ENCODE data around the gene RBM3. TPM values are rescaled to one million over a fixed set of nuclear protein-coding genes. Genes with fewer than 3 reads are reported as not detected.

Gene RBM3
- total RNA-seq, 1 donor from 2014 or later: 119 TPM

DNA sequence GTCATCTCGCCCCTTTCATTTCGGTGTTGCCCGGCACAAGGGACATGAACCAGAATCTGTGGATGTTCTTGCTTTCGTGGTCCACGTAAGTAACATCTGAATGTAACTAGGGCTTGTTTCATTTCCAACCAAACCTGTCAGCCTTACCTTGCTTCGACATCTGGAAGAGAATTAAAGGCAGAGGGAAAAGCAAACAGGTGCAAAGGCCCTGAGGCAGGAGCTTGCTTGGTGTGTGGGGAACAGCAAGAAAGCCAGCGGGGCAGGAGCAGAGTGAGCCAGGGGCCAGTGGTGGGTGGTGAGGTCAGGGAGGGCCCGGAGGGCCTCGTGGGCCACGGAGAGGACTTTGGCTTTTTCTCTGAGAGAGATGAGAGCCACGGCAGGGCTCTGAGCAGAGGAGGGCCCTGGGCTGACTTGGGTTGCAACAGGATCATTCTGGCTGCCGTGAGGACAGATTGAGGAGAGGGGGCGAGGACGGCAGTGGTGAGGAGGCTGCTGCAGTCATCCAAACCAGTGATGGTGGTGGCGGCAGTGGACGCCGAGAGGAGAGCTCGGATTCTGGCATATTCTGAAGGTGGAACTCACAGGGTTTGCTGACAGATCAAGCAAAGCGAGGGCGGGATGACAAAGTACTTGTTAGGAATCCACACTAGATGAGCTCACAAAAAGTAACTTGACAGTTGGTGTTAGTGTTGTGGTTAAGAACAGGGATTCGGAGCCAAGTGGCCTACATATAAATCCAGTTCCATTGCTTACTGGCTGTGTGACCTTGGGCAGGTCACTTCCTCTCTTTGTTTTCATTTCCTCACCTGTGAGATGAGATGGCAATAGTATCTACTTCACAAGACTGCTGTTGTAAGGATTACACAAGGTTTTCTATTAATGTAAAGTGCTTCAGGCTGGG, 16.2 kb downstream of the RBM3 start:
- Histone ChIP-seq H3K4me3 (no peak overlapping the region), H3K9me3 (no peaks in the 10 kb centered on the region), H3K4me1 (no peaks in the 10 kb centered on the region), H3K36me3 (no peaks in the 10 kb centered on the region), H3K27me3 (no peaks in the 10 kb centered on the region), H3K27ac (no peak overlapping the region)
- no peak for DNase-seq (ENCODE audit: low spot score in 2 of 2)
- TF ChIP-seq, protein P1, sequence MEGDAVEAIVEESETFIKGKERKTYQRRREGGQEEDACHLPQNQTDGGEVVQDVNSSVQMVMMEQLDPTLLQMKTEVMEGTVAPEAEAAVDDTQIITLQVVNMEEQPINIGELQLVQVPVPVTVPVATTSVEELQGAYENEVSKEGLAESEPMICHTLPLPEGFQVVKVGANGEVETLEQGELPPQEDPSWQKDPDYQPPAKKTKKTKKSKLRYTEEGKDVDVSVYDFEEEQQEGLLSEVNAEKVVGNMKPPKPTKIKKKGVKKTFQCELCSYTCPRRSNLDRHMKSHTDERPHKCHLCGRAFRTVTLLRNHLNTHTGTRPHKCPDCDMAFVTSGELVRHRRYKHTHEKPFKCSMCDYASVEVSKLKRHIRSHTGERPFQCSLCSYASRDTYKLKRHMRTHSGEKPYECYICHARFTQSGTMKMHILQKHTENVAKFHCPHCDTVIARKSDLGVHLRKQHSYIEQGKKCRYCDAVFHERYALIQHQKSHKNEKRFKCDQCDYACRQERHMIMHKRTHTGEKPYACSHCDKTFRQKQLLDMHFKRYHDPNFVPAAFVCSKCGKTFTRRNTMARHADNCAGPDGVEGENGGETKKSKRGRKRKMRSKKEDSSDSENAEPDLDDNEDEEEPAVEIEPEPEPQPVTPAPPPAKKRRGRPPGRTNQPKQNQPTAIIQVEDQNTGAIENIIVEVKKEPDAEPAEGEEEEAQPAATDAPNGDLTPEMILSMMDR (IDR thresholded peaks at IDR 0.05): no peak
- intact Hi-C loops (cut with DNase I): no loop called here

DNA sequence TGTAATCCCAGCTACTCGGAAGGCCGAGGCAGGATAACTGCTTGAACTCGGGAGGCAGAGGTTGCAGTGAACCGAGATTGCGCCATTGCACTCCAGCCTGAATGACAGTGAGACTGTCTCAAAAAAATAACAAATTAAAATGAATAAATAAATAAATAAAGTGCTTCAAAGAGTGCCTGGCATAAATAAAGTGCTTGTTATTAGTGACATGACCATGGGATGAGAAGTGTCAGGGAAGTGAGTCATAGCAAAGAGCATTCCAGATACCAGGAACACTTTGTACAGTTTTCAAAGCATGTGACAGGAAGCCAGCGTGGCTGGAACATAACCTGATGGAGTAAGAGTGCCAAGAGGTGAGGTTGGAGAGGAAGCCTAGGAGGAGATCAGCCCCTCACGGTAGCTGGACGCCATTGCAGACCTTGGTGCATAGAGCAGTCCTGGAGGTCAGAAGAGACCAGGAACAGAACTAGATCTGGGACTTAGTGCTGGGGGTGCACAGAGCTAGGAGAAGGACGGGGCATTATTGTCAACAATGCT, 17.0 kb downstream of the RBM3 start:
- Histone ChIP-seq H3K4me1 (no peaks in the 10 kb centered on the region), H3K27me3 (no peaks in the 10 kb centered on the region), H3K27ac (no peak overlapping the region), H3K4me3 (no peak overlapping the region), H3K36me3 (no peaks in the 10 kb centered on the region), H3K9me3 (no peaks in the 10 kb centered on the region)
- DNase-seq (ENCODE audit: low spot score in 2 of 2): no peak
- TF ChIP-seq, protein P1 (IDR thresholded peaks at IDR 0.05): no peak
- intact Hi-C loops (cut with DNase I): no loop called here

DNA sequence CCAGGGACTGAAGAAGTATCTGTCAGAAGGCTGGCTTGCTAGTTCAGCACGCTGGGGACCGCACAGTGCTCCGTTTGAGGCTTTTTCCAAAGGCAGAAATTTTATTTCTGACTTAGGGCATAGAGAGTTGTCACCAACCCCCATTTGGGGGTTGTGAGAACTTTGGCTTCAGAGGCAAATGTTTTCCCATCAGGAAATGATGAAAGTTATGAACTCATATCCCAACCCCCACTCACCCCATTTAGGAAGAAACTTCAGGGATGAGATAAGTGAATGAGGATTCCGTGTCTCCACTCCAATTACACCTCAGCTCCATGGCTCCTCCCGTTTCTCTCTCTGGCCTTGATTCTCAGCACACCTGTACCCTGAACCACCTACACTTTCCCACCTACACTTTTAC, 18.7 kb downstream of the RBM3 start:
- no peaks in the 10 kb centered on the region for H3K27me3 ChIP-seq
- H3K36me3 ChIP-seq: no peaks in the 10 kb centered on the region
- H3K4me3 ChIP-seq: no peak overlapping the region
- H3K27ac ChIP-seq: no peak overlapping the region
- no peaks in the 10 kb centered on the region for H3K4me1 ChIP-seq
- intact Hi-C loops (cut with DNase I): no loop called here
- H3K9me3 ChIP-seq: no peaks in the 10 kb centered on the region
- no peak for DNase-seq (ENCODE audit: low spot score in 2 of 2)
- TF ChIP-seq, protein P1 (IDR thresholded peaks at IDR 0.05): no peak

DNA sequence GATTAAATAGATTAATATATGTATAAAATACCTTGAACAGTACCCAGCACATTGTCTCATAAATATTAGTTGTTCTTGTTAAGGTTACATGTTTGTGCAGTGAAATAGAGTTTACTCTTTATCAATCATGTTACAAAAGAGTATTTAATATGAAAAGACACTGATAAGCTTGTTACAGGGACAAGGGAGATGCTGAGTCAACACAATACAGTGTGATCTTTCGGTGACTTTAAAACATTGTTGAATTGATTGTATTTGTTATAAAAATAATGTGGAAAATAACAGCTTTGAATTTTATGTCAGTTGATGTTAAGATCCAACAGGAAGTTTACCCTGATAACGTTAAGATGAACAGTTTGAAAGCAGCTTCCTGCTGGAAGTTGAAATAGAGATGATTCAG, 21.6 kb downstream of the RBM3 start:
- no peaks in the 10 kb centered on the region for H3K27me3 ChIP-seq
- H3K36me3 ChIP-seq: peaks cover 10 to 15% of the 10 kb centered on the region in 2 donors
- H3K4me1 ChIP-seq: no peaks in the 10 kb centered on the region
- intact Hi-C loops (cut with DNase I): no loop called here
- TF ChIP-seq, protein P1 (IDR thresholded peaks at IDR 0.05): no peak
- no peaks in the 10 kb centered on the region for H3K9me3 ChIP-seq
- no peak overlapping the region for H3K27ac ChIP-seq
- DNase-seq (ENCODE audit: low spot score in 2 of 2): no peak
- no peak overlapping the region for H3K4me3 ChIP-seq

DNA sequence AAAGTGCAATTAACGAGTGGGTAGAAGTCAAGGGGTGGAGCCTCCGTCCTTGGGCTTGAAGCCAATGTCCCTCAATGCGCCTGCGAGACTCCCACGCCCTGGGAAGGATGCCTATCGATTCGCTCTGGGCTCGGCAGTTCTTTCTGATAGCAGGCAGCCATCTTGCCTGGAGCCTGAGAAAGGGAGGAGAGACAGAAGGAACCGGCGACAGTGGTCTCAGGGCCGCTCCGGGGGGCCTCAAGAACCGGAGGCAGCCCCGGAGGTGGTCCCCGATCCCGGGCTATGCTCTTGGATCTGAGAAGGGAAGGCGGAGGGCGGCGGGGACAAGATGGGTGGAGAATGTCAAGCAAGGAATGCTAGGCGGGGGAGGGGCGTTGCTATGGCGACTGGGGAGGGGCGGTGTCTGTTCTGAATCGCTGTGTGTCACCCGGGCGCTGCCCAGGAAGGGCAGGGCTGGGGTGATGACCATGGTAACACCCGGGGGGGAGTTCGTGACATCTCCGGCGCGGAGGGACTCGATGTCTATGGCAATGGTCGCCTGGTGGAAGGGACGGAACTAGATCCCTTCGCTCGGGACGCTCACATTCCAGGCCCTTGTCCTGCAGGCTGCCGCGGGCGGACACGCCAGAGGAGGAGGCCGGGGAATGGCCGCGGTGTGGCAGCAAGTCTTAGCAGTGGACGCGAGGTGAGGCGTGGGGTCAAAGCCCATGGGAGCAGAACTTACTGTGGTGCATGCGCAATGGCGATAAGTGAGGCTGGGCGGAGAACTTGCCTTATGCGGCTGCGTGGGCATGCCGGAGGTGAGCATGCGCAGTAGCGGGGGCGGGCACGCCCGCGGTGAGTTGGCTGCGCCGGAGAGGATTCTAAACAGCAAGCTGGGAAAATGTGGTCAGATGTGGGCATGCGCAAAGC, 23.3 kb downstream of the RBM3 start, which contains the start of gene WDR13:
TSS of gene WDR13 (plus strand) at position 140 of the 912 bp plus-strand sequence. CDS start at position 645, 505 bp downstream.
- intact Hi-C loops (cut with DNase I): loop anchor here (1.0 to 2.0 kb wide), 2 partner anchors 23 to 59 kb away; partner anchors contain the start of genes RBM3 and TBC1D25
- TF ChIP-seq, protein P1 (IDR thresholded peaks at IDR 0.05): no peak

More for the DNA sequence above, 23.3 kb downstream of the RBM3 start, which contains the start of gene WDR13:
- Histone ChIP-seq H3K36me3 (peaks cover 14 to 24% of the 10 kb centered on the region in 2 donors), H3K4me1 (no peaks in the 10 kb centered on the region), H3K4me3 (peak within 1 kb of the TSS; percentile 59 to 68), H3K9me3 (no peaks in the 10 kb centered on the region), H3K27ac (peak within 1 kb of the TSS; percentile 94), H3K27me3 (no peaks in the 10 kb centered on the region)
- DNase-seq (ENCODE audit: low spot score in 2 of 2): peak; percentile 71 to 95
